Gastrocnemius medialis (tissue), 4 donors: ENCODE data around the gene DGKE. TPM values are rescaled to one million over a fixed set of nuclear protein-coding genes. Genes with fewer than 3 reads are reported as not detected.

ENCODE experiments used
- ATAC-seq, 2 donors: fragments of 150-250 bp; one replicate each; pipeline ENCODE4 v1.9.1; 2016
- DNase-seq, 2 donors: peaks; one replicate each; pipeline ENCODE4 v3.0.0-alpha.2; 2019
- H3K27ac ChIP-seq, 4 donors: fragments of 200-600 bp; sonication (generic); 1 replicate in 1 of 4; 2 replicates in 3 of 4; pipeline ENCODE4 v1.5.1; 2016 to 2018; ENCODE audit warnings: mild to moderate bottlenecking in 2 of 4, moderate library complexity in 1 of 4
- H3K27me3 ChIP-seq, 3 donors: fragments of 200-600 bp; sonication (generic) in 2 of 3; 1 replicate in 1 of 3; 2 replicates in 2 of 3; pipeline versions ENCODE4 v1.5.1 to v1.6.0; 2016 to 2019; ENCODE audit warnings: mild to moderate bottlenecking in 1 of 3, moderate library complexity in 1 of 3
- H3K36me3 ChIP-seq, 2 donors: fragments of 200-600 bp; sonication (generic) in 1 of 2; one replicate each; pipeline ENCODE4 v1.5.1; 2017 to 2018
- H3K4me1 ChIP-seq, 2 donors: fragments of 200-600 bp; sonication (generic) in 1 of 2; one replicate each; pipeline ENCODE4 v1.5.1; 2016 to 2017; ENCODE audit warnings: mild to moderate bottlenecking in 2 of 2
- H3K4me3 ChIP-seq, 4 donors: fragments of 200-600 bp; sonication (generic) in 3 of 4; 1 replicate in 1 of 4; 2 replicates in 3 of 4; pipeline ENCODE4 v1.5.1; 2016 to 2019; ENCODE audit warnings: mild to moderate bottlenecking in 2 of 4
- H3K9me3 ChIP-seq, 3 donors: fragments of 200-600 bp; sonication (generic) in 2 of 3; 1 replicate in 1 of 3; 2 replicates in 2 of 3; pipeline ENCODE4 v1.5.1; 2016 to 2019
- POLR2A ChIP-seq, 2 donors: fragments of 450-650 bp; IDR thresholded peaks; one replicate each; pipeline ENCODE4 v1.6.1; 2017; ENCODE audit warnings: antibody characterized with exemption in 2 of 2, mild to moderate bottlenecking in 2 of 2, moderate library complexity in 2 of 2
- in situ Hi-C, 4 donors: fragments of 200-750 bp; cut with MboI; loops; one replicate each; pipeline versions ENCODE4 v1.15.0 to v1.8.0; 2017; ENCODE audit warnings: low sequenced_read_pairs in 4 of 4
- intact Hi-C: fragments of 100-400 bp; cut with DNase I; formaldehyde crosslinking; loops from one replicate; pipeline ENCODE4 v1.15.1; 2023; ENCODE audit warnings: low total_unique reads
- total RNA-seq, 4 donors: library from RNA; depleted of rRNA; stranded (reverse); fragments of >200 nt; gene quantifications; one replicate each; pipeline versions ENCODE4 v1.1.0 to v1.2.3, GENCODE V29; 2016
- TF ChIP-seq, protein P1 (sequence below), 5 experiments: fragments of 450-650 bp in 3 of 5; fragments of 200-600 bp in 2 of 5; sonication (generic) in 2 of 5; IDR thresholded peaks in 4 of 5; conservative IDR thresholded peaks in 1 of 5; 1 replicate in 4 of 5; 2 replicates in 1 of 5; pipeline ENCODE4 v1.5.1; 2016 to 2019; ENCODE audit warnings: antibody characterized with exemption in 5 of 5, mild to moderate bottlenecking in 3 of 5, moderate library complexity in 3 of 5

DGKE gene
- total RNA-seq, 4 donors from 2014 or later = 0.53 to 3.0 (median 1.6) TPM

DNA sequence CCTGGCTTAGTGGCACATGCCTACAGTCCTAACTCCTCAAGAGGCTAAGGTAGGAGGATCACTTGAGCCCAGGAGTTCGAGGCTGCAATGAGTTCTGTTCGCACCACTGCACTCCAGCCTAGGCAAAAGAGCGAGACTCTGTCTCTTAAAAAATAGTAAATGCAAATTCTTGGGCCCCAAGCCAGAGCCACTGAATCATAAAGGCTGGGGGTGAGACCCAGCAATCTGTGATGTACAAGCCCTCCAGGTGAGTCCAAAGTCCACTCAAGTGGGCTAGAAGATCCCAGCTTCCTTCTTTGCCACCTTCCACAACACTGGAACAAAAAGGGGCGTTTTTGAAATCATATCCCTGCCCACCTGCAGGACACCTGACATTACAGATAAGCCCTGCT lies 63.0 kb downstream of the DGKE start:
- Histone ChIP-seq H3K27ac (no peak overlapping the region), H3K36me3 (peaks cover 0 to 91% of the 10 kb centered on the region in 2 donors), H3K9me3 (no peaks in the 10 kb centered on the region), H3K27me3 (no peaks in the 10 kb centered on the region), H3K4me1 (peaks cover 0 to 5% of the 10 kb centered on the region in 2 donors), H3K4me3 (no peak overlapping the region)
- no peak for DNase-seq
- intact Hi-C loops (no loop called here), in situ Hi-C loops (no loop called here)
- ATAC-seq = no peak
- no peak for TF ChIP-seq POLR2A (IDR thresholded peaks at IDR 0.05)
- TF ChIP-seq, protein P1, sequence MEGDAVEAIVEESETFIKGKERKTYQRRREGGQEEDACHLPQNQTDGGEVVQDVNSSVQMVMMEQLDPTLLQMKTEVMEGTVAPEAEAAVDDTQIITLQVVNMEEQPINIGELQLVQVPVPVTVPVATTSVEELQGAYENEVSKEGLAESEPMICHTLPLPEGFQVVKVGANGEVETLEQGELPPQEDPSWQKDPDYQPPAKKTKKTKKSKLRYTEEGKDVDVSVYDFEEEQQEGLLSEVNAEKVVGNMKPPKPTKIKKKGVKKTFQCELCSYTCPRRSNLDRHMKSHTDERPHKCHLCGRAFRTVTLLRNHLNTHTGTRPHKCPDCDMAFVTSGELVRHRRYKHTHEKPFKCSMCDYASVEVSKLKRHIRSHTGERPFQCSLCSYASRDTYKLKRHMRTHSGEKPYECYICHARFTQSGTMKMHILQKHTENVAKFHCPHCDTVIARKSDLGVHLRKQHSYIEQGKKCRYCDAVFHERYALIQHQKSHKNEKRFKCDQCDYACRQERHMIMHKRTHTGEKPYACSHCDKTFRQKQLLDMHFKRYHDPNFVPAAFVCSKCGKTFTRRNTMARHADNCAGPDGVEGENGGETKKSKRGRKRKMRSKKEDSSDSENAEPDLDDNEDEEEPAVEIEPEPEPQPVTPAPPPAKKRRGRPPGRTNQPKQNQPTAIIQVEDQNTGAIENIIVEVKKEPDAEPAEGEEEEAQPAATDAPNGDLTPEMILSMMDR (IDR thresholded peaks at IDR 0.05 in 4 of 5, conservative IDR thresholded peaks at IDR 0.05 in 1 of 5) = no peak

- no peaks in the 10 kb centered on the region for H3K9me3 ChIP-seq
- TF ChIP-seq, protein P1 (IDR thresholded peaks at IDR 0.05 in 4 of 5, conservative IDR thresholded peaks at IDR 0.05 in 1 of 5) = no peak
- peaks cover 0 to 5% of the 10 kb centered on the region in 2 donors for H3K4me1 ChIP-seq
- intact Hi-C loops = no loop called here
- ATAC-seq (no peak), DNase-seq (no peak)
- H3K27me3 ChIP-seq = no peaks in the 10 kb centered on the region
- H3K4me3 ChIP-seq = no peak overlapping the region
- in situ Hi-C loops = no loop called here
- H3K36me3 ChIP-seq = peaks cover 0 to 91% of the 10 kb centered on the region in 2 donors
- no peak overlapping the region for H3K27ac ChIP-seq
Observed at GRCh38 chr17:56897646-56898424, 63.9 kb downstream of the DGKE start.

DNA sequence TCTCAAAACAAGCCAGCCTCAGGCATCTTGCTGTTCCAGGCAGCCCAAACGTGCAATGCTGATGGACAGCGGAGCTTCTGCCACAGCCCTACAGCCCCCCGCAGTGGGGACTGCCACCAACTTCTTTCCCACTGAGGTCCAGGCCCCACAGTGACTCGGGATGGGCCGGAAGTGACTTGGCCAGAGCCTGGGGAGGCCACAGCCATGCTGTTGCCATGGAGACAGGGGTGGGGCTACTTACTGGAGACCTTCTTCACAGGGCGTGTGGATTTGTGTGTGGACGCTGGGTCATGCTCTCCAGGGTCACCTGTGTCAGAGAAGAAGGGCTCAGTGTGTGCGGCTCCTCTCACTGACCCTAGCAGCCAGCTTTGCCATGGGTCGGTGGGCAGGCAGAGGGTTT lies 64.9 kb downstream of the DGKE start:
- DNase-seq (no peak), ATAC-seq (no peak)
- Histone ChIP-seq H3K27ac (no peak overlapping the region), H3K27me3 (no peaks in the 10 kb centered on the region), H3K36me3 (peaks cover 0 to 91% of the 10 kb centered on the region in 2 donors), H3K9me3 (no peaks in the 10 kb centered on the region), H3K4me3 (no peak overlapping the region), H3K4me1 (peaks cover 0 to 5% of the 10 kb centered on the region in 2 donors)
- in situ Hi-C loops = no loop called here
- intact Hi-C loops = no loop called here
- TF ChIP-seq, protein P1 (IDR thresholded peaks at IDR 0.05 in 4 of 5, conservative IDR thresholded peaks at IDR 0.05 in 1 of 5) = no peak
- no peak for TF ChIP-seq POLR2A (IDR thresholded peaks at IDR 0.05)

- Histone ChIP-seq H3K27me3 (no peaks in the 10 kb centered on the region), H3K4me3 (no peak overlapping the region), H3K36me3 (peaks cover 0 to 91% of the 10 kb centered on the region in 2 donors), H3K4me1 (peaks cover 0 to 5% of the 10 kb centered on the region in 2 donors), H3K9me3 (no peaks in the 10 kb centered on the region), H3K27ac (no peak overlapping the region)
- in situ Hi-C loops (no loop called here), intact Hi-C loops (no loop called here)
- no peak for DNase-seq
- ATAC-seq = no peak
- TF ChIP-seq, protein P1 (IDR thresholded peaks at IDR 0.05 in 4 of 5, conservative IDR thresholded peaks at IDR 0.05 in 1 of 5) = no peak
- TF ChIP-seq POLR2A (IDR thresholded peaks at IDR 0.05) = no peak
Observed at GRCh38 chr17:56899403-56899802, 65.5 kb downstream of the DGKE start.
